Activated B cell treated with CpG ODN at 0.5 μM for 24 hours (primary cell): ENCODE data around the gene TM4SF4. TPM values are rescaled to one million over a fixed set of nuclear protein-coding genes. Genes with fewer than 3 reads are reported as not detected.

ENCODE experiments used
- ATAC-seq: fragments of 200-7000 bp; cut with Tn5 transposase; one replicate; pipeline ENCODE4 v1.10.0; 2021; ENCODE audit warnings: low read depth, mild to moderate bottlenecking, moderate library complexity
- CTCF ChIA-PET: fragments of 350-600 bp; sonication (Branson Sonifier 250); formaldehyde crosslinking; loops from one replicate; lab custom pipeline; 2021; ENCODE audit warnings: antibody characterized with exemption; lab: Charles Lee
- POLR2A ChIA-PET: fragments of 350-600 bp; sonication (Branson Sonifier 250); formaldehyde crosslinking; loops from one replicate; lab custom pipeline; 2021; ENCODE audit warnings: antibody characterized with exemption; lab: Charles Lee
- DNase-seq: peaks from one replicate; pipeline ENCODE4 v3.0.0; 2022
- H3K27ac Mint-ChIP-seq: one replicate; pipeline ENCODE4 v1.8.0; 2020; ENCODE audit warnings: mixed read lengths
- H3K27me3 Mint-ChIP-seq: one replicate; pipeline ENCODE4 v1.8.0; 2021; ENCODE audit warnings: mixed read lengths
- H3K36me3 Mint-ChIP-seq: one replicate; pipeline ENCODE4 v1.8.0; 2021; ENCODE audit warnings: low read depth, mixed read lengths
- H3K4me1 Mint-ChIP-seq: one replicate; pipeline ENCODE4 v1.8.0; 2021; ENCODE audit warnings: mixed read lengths
- H3K4me3 Mint-ChIP-seq: one replicate; pipeline ENCODE4 v1.8.0; 2020; ENCODE audit warnings: mild to moderate bottlenecking, mixed read lengths
- H3K9me3 Mint-ChIP-seq: one replicate; pipeline ENCODE4 v1.8.0; 2020; ENCODE audit warnings: mixed read lengths
- intact Hi-C: fragments of 100-400 bp; cut with micrococcal nuclease; formaldehyde crosslinking; loops from one replicate; pipeline ENCODE4 v1.15.1; 2024
- total RNA-seq: library from RNA; stranded (reverse); gene quantifications from 2 replicates; pipeline ENCODE4 v1.2.3, GENCODE V29; 2022
- TF ChIP-seq, protein P1 (sequence below): fragments of 200-600 bp; IDR thresholded peaks from one replicate; pipeline ENCODE4 v1.8.0; 2022; ENCODE audit warnings: antibody characterized with exemption, mild to moderate bottlenecking

Gene TM4SF4
- total RNA-seq, 1 donor from 2014 or later: not detected

DNA sequence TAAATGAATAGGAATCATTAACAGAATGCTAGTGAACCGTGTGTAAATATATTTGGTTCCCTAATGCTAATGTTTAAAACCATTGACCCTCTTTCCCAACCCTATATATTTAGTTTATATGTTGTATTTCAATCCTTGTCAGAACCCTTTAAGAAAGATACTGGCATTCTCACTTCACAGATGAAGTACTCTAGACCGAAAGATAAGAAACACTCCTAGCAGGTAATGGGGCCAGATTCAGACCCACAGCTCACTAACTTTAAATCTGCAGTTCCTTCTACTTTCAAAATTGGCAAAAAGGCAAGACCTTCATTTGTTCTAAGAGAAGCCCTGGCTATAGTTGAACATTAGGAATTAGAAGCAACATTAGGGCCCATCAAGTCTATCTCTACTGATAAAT, 42.3 kb upstream of the TM4SF4 start:
- ATAC-seq (no peak), DNase-seq (no peak)
- ChIA-PET CTCF (no interaction called here), POLR2A (no interaction called here)
- H3K4me1 Mint-ChIP-seq: no peaks in the 10 kb centered on the region
- H3K36me3 Mint-ChIP-seq: no peaks in the 10 kb centered on the region
- intact Hi-C loops: no loop called here
- no peak overlapping the region for H3K27ac Mint-ChIP-seq
- H3K4me3 Mint-ChIP-seq: no peak overlapping the region
- no peaks in the 10 kb centered on the region for H3K9me3 Mint-ChIP-seq
- peaks cover 11% of the 10 kb centered on the region for H3K27me3 Mint-ChIP-seq
- TF ChIP-seq, protein P1, sequence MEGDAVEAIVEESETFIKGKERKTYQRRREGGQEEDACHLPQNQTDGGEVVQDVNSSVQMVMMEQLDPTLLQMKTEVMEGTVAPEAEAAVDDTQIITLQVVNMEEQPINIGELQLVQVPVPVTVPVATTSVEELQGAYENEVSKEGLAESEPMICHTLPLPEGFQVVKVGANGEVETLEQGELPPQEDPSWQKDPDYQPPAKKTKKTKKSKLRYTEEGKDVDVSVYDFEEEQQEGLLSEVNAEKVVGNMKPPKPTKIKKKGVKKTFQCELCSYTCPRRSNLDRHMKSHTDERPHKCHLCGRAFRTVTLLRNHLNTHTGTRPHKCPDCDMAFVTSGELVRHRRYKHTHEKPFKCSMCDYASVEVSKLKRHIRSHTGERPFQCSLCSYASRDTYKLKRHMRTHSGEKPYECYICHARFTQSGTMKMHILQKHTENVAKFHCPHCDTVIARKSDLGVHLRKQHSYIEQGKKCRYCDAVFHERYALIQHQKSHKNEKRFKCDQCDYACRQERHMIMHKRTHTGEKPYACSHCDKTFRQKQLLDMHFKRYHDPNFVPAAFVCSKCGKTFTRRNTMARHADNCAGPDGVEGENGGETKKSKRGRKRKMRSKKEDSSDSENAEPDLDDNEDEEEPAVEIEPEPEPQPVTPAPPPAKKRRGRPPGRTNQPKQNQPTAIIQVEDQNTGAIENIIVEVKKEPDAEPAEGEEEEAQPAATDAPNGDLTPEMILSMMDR: no peak

DNA sequence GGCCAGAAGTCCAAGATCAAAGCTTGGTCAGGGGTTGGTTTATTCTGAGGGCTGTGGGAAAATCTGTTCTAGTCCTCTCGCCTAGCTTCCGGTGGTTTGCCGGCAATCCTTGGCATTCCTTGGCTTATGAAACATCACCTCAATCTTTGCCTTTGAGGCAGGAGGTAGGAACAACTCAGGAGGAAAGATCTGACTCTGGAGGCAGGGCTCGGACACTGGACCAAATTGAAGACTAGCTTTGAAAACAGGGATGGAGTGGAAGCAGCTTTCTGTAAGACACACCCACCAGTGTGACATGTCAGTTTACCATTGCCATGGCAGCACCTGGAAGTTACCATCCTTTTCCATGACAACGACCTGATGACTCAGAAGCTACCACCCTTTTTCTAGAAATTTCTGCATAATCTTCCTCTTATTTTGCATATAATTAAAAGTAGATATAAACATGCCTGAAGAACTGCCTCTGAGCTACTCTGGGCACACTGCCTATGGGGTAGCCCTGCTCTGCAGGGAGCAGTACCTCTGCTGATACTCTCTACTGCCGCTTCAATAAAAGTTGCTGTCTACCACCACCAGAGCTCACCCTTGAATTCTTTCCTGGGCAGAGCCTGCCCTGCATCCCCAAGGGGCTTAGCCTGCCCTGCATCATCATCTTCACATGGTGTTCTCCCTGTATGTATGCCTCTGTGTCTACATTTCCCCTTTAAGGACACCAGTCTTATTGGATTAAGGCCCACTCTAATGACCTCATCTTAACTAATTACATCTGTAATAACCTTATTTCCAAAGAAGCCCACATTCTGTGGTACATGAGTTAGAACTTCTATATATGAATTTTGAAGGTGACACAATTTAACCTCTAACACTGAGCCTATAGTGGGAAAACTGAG, 38.3 kb upstream of the TM4SF4 start:
- no peaks in the 10 kb centered on the region for H3K4me1 Mint-ChIP-seq
- TF ChIP-seq, protein P1: no peak
- no peaks in the 10 kb centered on the region for H3K9me3 Mint-ChIP-seq
- peaks cover 8% of the 10 kb centered on the region for H3K27me3 Mint-ChIP-seq
- intact Hi-C loops: no loop called here
- no peak overlapping the region for H3K4me3 Mint-ChIP-seq
- ChIA-PET POLR2A (no interaction called here), CTCF (no interaction called here)
- no peaks in the 10 kb centered on the region for H3K36me3 Mint-ChIP-seq
- no peak overlapping the region for H3K27ac Mint-ChIP-seq
- ATAC-seq (no peak), DNase-seq (no peak)

DNA sequence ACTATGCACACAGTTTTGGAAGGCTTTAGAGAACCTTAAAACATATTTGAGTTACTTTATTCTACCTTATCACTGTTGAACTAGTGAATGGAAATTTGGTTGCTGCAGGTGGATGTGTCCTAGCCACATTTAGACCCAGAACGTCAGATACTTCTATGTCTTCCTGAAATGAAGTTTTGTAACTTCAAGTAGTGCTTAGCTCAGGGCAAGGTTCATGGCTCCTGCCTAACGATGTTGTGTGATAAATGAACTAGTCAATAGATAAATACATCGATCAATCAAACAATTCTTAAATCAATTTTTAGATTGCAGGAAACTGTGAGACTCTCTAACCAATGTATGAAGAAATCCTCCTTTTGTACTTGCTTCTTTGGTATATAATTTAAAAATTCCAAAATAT, 37.2 kb upstream of the TM4SF4 start:
- H3K4me3 Mint-ChIP-seq: no peak overlapping the region
- intact Hi-C loops: no loop called here
- H3K27ac Mint-ChIP-seq: no peak overlapping the region
- ChIA-PET CTCF (no interaction called here), POLR2A (no interaction called here)
- DNase-seq (no peak), ATAC-seq (no peak)
- H3K36me3 Mint-ChIP-seq: no peaks in the 10 kb centered on the region
- TF ChIP-seq, protein P1: no peak
- H3K27me3 Mint-ChIP-seq: peaks cover 8% of the 10 kb centered on the region
- H3K9me3 Mint-ChIP-seq: no peaks in the 10 kb centered on the region
- no peaks in the 10 kb centered on the region for H3K4me1 Mint-ChIP-seq

- no peaks in the 10 kb centered on the region for H3K9me3 Mint-ChIP-seq
- TF ChIP-seq, protein P1: no peak
- intact Hi-C loops: no loop called here
- POLR2A ChIA-PET: no interaction called here
- H3K27me3 Mint-ChIP-seq: peaks cover 8% of the 10 kb centered on the region
- no peaks in the 10 kb centered on the region for H3K4me1 Mint-ChIP-seq
- CTCF ChIA-PET: no interaction called here
- H3K27ac Mint-ChIP-seq: no peak overlapping the region
- no peak for DNase-seq
- ATAC-seq: no peak
- H3K36me3 Mint-ChIP-seq: no peaks in the 10 kb centered on the region
- H3K4me3 Mint-ChIP-seq: no peak overlapping the region
Measured at GRCh38 chr3:149437710-149438109, 36.8 kb upstream of the TM4SF4 start.

- ATAC-seq (no peak), DNase-seq (no peak)
- intact Hi-C loops: no loop called here
- Mint-ChIP-seq H3K27ac (no peak overlapping the region), H3K36me3 (no peaks in the 10 kb centered on the region), H3K4me1 (peaks cover 1% of the 10 kb centered on the region), H3K4me3 (no peak overlapping the region), H3K27me3 (peaks cover 2% of the 10 kb centered on the region), H3K9me3 (no peaks in the 10 kb centered on the region)
- ChIA-PET CTCF (no interaction called here), POLR2A (no interaction called here)
- TF ChIP-seq, protein P1: no peak
Measured at GRCh38 chr3:149438981-149439380, 35.5 kb upstream of the TM4SF4 start.
